HG03103 (cell line): ENCODE data around the gene SCARB2.

Experiments used
- ATAC-seq: cut with Tn5 transposase; IDR thresholded peaks from one replicate; pipeline ENCODE4 v1.9.1; 2021; ENCODE audit warnings: low read depth; ENCODE audit not compliant: unreplicated experiment

SCARB2 gene

DNA sequence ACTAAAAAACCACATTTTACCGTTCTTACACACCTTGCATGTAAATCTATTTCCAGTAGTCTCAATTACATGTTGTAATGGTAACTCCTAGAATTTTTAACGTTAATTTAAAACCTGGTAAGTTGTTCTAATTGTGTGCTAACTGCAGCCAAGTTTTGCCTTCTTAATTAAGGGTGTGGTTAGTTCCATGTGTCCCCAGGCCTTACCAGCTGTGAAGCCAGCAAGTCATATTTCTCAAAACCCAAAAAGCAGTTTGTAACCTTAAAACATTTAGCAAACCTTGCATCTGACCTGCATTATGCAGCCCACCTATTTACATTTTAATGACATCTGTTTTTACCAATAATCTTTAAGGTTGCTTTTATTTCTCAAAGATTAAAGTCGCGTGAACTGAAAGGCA is 19.5 kb upstream of the SCARB2 start:
- ATAC-seq: no peak

DNA sequence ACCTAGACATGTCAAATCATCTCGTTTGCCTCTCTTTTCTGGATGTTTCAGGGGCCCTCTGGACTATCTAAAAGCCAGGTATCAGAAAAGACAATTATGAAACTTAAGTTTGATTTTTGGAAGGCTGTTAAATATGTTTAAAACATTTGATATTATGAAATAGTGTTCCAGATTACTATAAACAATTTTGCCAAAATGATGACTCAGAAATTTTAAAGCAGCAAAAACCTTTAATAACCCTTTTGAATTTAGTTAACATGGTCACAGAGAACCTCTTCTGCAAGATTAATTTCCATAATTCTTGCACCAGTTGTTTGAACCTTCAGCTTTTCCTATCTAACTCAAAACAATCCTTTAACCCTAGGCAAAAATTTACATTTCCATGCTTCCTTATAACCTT is 19.1 kb upstream of the SCARB2 start:
- ATAC-seq: no peak

DNA sequence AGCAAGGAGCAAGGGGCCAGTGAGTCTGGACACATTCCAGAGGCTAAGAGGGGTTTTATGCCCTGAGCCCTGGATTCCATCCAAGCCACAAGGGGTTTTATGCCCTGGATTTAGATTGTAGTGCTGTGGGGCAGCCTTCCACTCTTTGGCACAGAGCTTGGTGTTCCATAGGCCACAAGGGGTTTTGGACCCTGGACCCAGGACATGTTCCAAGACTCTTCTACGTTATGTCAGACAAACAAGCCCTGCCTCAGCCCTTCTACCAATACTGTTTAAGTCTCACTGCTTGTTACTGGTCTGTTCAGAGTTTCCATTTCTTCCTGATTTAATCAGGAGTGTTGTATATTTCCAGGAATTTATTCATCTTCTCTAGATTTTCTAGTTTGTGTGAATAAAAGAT is 12.8 kb upstream of the SCARB2 start:
- ATAC-seq: no peak

DNA sequence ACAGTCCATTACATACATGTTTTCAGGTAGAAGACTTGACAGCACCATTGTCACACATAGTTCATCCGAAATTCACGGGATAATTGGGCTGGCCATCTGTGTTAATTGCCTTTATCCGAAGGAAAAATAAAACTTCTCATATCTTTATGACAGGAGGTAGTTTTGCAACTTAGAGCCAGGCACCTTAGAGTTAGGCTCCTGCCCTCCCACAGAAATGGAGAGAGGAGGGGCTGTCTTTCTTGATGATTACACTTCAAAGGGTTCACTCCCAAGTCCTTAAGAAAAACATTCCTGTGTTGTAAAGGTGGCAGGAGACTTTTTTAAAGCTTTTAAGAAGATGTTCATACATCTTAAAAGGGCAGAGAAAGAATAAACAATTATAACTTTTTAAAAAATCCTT is 10.5 kb upstream of the SCARB2 start:
- no peak for ATAC-seq

DNA sequence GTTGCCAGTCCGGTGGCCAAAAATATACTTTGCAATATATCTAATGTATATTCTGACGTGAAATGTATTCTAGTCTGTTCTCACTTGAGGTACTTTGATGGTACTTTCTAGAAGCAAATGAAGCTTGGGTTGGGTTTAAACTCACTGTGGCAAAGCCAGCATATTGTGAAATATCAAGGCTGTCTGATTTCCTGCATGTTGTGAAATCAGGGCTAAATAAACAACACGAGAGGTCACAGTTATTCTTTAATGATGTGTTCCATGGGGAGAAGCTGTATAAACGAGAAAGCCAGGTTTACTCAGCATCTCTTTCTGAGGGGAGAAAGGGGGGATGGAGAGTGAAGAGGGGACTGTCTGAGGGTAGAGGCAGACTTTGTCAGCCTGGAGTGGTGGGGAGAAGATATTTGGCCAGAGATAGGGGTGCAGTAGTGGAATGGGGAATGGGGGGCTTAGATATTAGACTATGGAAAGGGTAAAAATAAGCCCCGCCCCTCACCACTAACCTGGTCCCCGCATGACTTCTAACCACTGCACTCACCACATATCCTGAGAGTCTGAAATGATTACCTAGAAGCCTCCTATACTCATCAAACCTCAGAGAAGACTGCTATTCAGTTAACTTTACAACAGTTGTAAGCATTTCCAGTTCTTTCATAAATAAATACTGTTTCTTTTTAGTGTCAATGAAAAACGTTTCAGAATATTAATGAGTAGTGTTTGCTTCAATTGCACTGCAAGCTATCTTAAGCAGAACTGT is 5.9 kb upstream of the SCARB2 start:
- ATAC-seq: no peak

DNA sequence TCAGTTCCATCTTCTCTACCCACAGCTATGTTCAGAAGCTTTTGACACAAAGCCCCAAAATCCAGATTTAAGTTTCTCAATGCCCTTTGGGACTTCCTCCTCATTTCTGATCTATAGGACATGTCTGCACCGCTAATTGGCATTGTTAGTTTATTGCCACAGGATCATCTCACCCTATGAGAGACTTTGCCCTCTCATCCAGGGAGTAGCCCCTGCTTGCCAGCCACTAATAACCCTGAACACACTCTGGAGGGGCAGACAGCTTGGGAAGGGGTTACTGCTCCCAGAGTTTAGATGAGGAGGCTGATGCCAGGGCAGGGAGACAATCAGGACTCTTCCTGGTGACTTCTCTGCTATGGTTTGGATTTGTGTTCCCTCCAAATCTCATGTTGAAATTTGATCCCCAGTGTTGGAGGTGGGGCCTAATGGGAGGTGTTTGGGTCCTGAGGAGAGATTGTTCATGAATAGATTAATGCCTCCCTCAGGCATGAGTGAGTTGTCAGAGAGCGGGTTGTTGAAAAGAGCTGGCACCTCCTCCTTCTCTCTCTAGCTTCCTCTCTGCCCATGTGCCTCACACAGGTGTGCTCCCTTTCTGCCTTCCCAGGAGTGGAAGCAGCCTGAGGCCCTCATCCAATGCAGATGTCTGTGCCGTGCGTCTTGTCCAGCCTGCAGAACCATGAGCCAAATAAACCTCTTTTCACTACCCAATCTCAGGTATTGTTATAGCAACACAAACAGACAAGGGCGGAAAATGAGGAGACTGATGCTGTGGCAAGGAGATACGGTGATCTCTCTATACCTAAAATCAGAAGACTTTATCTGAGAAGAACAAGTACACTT is 3.6 kb upstream of the SCARB2 start:
- ATAC-seq: no peak

DNA sequence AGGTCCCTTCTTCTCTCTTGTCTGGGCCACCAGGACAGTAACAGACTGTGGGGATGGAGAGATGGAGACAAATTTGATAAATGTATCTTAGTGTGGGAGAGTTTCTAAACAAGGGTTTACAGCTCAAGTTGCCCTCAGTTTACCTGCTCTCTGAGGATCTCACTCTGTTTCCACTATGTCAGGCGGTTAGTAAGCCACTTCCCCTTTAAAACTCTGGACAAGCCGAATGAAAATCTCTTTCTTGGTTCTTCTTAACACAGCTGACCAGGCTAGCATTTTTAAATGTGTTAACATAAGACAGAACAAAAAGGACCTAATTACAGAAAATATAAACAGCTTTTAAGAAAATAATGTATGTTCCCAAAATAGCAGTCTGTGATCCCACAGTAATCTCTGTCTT is 2.9 kb upstream of the SCARB2 start:
- no peak for ATAC-seq

DNA sequence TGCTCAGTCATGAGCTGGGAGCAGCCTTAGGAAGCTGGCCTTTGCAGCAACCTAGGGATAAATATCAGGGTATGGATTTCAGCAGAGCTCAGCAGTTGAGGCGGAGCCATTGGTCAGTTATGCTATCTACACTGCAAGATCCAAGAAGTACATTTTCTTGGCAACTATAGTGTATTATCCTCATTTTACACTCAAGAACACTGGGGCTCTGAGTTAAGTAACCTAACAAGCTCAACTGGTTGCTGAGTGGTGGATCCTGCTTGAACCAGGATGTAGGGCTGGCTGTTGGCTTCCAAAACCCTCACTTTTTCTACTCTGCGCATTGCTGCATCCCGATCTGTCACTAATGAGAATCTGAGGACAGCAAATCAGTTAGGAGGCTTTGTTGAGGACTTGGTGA is 1.5 kb upstream of the SCARB2 start:
- no peak for ATAC-seq

DNA sequence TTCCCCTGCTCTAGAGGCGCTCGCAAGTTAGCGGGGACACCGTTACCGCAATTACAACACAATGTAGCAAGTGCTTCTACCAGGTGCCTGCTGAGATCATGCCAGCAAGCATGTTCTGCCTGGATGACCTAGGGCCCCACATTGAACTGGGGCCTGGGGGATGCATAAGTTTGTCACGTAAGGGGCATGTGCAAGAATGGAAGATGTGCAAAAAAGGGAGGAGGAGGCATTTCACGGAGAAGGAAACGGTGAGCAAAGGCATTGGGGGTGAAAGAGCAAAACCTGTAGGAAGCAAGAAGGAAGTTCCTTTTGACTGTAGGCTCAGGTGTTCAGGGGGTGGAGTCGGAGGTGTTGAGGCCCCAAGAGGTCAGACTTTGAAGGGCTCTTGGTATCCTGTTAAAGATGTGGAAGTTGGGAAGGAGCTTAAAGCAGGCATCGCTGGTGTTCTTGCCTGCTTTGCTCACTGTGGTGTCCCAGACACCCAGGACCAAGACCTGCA is 602 bp upstream of the SCARB2 start:
- peak; percentile 49 for ATAC-seq

DNA sequence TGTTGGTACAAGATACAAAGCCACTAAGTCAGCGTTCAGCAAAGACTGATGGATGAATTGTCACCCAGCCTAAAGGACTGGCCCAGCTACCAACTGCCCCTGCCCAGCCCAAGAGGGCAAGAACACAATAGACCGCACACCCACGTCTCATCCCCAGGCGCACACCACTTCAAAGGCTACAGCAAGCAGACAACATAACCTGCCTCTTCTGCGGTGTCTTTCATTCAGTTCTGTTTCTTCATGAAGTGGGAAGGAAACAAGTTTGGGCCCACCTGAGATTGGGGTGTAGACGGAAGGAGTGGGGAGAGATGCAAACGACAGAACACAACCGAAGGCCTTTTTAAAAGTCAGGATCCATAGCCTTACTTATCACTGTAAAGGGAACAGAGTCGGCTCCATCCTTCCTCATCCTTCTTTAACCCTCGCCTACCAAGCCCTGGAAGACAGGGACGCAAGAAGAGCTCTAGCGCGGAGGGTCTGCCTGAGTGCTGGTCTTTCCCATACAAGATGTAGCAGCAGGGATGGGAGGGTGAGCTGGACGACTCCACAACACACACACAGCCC is 691 bp downstream of the SCARB2 start:
- ATAC-seq: no peak

DNA sequence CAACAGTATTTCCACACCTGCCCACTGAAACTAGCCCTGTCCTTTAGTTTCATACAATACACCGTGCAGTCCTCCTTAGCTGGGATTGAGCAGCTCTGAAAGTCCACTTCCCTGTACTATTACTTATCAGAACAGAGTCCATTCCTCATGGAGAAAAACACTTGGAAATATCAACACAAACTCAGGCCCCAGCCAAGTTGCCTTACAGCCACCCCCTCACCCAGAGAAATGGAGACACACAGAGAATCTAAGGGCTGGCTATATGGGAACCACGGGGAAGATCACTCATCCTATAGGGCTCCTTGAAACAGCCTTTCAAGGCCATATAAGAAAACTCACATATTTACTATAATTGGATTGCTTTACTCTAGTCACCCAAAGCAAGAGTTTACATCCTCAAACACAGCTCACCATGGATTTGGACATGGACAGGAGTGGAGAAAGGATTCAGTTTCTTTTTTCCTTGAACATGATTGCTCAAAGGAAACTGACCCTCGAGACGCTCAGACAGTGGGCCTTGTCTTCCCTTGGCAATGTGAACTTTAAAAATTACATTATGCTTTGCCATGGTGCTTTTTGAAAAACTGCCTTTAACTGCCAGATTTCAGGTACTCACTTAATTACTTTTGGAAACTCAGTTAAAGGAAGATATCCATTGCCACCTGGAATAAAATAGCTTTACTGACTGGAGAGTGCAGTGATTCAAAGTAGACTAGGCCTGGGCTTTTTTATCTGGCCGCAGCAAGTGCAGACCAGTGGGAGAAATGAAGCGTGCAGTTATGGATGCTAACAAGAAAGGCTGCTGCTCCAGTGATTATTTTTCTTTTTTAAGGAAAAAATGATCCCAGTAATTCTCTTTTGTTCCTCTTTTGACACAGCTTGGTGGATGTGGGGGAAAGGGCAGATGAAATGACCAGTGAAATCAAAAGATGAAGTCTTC is 1.6 kb downstream of the SCARB2 start:
- ATAC-seq: no peak

DNA sequence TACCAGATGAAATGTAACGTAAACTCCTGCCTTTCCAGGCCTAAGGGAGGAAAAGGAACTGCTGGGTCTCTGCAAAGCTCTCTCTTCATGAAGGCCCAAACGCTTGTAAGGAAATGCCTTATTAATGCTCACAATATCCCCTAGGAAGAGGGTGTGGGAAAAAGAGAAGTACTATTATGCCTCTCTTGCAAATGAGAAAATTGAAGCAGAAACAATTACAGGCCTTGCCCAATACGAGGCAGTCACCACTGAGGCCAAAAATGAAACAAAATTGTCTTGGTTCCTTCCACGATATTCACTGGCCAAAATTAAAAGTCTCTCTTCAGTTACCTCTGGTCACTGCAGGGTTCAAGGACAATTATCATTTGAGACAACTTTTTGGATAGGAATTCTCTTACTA is 3.2 kb downstream of the SCARB2 start:
- no peak for ATAC-seq

DNA sequence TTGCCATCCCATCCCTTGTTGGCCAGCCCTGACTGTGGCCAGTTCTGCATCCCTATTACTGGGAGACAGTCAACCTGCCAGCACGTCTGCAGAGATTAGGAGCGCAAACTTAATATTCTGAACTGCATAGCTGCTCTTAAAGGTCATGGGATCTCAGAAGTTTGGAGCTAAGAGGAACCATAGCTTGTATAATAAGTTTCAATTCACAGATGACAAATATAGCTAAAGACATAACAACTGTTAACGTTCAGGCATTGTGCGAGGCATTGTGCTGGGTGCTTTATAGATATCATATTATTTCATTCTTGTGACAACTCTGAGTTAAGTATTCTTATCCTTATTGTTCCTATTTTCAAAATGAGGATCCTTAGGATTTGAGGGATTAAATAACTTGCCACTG is 3.7 kb downstream of the SCARB2 start:
- ATAC-seq: no peak

DNA sequence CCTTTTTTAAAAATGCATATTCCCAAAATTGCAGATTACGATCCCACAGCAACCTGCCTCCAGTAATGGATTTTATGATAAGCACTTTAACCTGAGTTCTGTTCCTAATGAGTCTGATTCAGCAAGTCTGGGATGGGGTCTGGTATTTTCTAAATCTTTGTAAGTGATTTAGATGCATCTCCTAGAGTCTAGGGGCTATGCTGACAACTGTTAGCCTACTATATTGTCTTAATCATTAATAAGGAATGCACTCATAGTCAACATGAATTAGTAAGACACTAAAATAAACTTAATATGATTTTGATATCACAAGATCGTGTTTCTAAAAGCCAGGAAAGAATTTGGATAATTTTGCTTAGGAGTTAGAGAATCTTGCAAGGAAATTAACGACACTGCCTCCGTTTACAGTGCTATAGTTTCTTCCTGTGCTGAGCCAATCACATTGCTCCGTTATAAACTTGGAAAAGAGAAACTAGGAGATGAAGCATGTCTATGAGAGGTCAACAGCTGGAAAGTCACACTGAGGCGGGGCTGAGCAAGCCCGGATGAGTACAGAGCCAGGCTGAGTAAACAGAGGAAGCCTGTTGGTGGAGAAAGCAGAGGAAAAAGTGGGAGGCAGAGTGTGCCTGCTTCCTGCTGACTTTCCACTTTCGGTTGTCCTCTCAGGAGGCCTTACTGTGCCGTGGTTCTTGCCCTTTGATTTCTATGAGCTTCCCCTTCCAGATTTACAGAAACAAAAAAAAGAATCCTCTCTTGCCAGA is 5.4 kb downstream of the SCARB2 start:
- no peak for ATAC-seq

DNA sequence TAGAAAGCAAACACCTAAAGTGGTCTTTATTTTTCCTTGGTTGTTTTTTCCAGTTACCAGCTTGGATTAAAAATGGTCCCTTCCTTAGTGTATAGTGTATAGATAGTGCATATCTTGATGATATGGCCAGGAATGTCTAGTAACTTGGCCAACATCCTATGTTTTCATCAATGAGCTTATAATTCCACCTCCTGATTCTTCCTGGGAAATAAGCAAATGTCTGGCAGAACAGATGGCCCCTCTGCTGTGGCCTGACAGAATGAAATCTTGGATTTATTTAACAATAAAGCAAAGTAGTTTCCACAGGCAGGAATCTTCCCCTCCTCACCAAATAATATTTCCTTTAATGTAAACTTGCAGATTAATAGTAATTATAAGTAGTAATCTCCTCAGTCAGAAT is 6.1 kb downstream of the SCARB2 start:
- ATAC-seq: no peak

DNA sequence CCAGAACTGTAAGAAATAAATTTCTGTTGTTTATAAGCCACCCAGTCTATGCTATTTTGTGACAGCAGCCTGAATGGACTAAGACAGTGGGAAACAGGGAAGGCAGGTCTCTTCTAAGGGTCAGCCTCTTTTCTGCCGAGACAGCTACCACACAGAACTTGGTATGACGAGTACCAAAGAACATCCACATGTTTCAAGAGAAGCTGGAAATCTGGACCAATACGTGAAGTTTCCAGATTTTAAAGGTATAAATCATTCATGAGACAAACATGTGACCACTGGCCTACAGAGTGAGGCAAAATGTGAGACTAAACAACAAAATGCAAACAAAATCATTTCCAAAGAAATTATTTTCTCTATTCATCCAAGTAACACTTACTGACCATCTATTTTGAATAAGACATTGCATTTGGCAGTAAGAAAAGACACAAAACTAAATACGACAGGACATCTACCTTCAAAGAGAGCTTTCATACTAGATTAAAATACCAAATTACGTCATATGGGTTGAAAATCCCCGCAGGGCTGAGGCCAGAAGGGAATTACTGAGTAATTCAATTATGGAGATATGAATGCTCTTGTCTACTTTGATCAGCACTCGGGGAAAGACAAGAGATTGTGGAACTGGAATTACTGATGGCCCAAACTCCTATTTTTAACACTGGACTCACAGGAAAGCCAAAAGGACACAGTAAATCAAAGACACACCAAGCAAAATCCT is 7.2 kb downstream of the SCARB2 start:
- no peak for ATAC-seq

DNA sequence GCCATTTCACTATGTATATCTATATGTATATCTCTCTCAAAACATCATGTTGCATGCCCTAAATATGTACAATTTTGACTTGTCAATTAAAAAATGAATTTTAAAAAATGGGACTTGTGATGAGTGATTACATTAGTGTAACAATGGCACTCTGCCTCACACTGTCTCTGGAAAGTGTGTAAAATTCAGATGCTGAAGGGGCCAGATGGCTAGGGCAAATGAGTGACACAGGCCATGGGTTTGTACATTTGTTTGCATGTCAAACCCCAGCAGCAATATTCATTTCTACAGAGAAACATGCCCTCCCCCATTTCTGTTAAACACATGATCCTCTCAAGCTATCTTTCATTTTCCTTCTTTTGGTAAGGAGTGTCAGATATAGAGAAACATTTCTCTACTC is 8.1 kb downstream of the SCARB2 start:
- no peak for ATAC-seq

DNA sequence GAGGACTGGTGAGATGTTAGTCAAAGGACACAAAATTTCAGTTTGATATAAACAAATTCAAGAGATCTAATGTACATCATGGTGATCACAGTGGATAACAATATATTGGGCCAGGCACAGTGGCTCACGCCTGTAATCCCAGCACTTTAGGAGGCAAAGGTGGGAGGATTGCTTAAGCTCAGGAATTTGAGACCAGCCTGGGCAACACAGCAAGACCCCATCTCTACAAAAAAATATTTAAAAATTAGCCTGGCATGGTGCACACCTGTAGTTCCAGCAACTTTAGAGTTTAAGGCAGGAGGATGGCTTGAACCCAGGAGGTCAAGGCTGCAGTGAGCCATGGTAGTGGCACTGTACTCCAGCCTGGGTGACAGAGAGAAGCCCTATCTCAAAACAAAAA is 8.7 kb downstream of the SCARB2 start:
- no peak for ATAC-seq

DNA sequence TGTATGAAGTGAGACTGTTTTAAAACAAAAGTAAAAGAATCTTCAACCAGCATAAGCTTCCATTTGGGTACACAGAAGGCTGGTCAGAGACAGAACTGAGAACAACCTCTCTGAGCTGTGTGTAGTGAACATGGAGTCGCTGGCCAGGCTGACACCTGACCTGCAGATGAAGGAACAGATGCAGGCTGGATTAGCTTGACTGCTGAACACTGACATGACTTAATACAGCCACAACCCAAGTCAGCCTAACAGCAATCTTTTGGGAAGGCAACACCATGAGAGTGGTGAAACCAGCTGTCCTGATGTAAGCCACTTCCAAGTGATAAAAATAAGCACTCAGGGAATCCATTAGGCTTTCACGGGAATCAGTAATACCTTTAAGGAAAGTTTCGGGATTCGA is 10.1 kb downstream of the SCARB2 start:
- ATAC-seq: no peak
